Smooth muscle cell of the pulmonary artery (primary cell): ENCODE data around the gene PIN1. TPM values are rescaled to one million over a fixed set of nuclear protein-coding genes. Genes with fewer than 3 reads are reported as not detected.

Experiments
- total RNA-seq: library from RNA; depleted of rRNA; stranded (reverse); fragments of >200 nt; gene quantifications from 2 replicates; pipeline ENCODE4 v1.2.3, GENCODE V29; 2014

The PIN1 gene
- total RNA-seq = 95.7 and 96.8 TPM in 2 replicates

GRCh38 chr19:9834726-9835506 lies at the start of gene PIN1:
Gene PIN1 (plus strand): TSS chr19:9835318. CDS start chr19:9835345, 27 bp downstream.

DNA sequence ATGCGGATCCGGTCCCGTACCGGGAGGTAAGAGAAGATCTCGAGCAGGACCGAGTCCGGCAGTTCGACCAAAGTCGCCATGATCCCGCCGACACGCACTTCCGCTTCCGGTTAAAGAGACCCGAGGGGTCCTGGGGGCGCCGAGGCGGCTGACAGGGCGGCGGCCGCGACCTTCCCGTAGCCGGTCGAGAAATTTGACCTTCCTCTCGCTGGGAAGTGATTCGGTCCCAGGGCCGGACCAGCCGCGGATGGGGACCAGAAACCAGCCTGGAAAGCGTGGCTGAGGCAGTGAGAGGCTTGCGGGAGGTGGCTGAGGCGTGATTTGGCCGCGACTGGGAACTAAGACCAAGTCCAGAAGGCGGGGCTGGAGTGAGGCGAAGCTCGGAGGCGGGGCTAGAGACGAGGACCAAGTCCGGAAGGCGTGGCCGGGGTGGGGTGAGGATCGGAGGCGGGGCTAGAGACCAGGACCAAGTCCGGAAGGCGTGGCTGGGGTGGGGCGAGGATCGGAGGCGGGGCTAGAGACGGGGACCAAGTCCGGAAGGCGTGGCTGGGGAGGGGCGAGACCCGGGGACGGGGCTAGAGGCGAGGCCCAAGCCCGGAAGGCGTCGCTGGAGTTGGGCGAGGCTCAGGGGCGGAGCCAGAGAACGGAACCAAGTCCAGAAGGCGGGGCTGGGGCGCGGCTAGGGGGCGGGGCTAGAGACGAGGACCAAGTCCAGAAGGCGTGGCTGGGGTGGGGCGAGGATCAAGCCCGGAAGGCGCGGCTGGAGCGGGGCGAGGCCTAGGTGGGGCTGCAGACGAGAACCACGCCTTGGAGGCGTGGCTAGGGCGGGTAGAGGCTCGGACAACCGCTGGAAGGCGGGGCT lies 16.2 kb upstream of the PIN1 start, which contains the start of gene FBXL12:
FBXL12 (minus strand) TSS at position 346 of the 862 bp plus-strand sequence; CDS start at position 80, 266 bp downstream.

DNA sequence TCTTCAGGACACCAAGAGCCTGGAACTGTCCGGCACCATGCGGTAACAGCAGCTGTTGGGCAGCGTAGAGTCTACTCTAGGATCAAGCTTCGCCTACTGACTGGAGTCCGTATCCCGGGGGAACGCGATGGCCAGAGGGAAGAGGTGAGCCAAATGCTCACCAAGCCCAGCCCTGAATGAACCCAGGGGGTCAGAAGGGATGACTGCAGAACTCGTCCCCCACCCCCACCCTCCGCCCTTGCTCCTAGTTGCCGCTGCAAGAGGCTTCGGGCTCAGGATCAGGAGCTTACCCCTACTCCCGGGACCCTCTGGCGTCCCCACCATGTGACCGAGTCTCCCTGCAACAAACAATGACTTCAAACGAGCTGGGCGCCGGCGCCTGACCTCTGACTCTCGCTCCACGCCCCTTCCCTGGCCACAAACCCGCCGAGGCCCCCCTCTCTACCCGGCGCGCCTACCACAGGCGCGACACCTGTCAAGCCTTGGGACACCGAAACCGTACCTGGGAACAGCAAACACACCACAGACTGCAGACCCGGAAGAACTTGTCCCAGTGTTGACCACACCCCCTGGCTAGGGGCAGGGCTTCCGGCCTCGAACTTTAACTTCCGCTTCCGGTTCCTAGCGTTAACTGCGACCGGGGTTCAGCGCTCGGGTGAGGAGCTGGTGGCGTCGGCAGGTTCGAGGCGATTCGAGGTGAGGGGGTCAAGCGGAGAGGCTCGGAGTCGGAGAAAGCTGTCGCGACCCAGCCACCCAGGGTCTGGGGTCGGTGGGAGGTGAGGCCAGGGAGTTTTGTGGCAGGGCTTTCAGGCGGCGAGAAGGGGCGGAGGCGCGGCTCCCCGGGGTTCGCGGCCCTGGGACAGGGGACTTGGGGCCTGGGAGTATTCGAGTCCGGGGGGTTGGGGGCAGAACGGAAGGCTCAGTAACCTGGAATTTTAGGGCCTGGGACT lies 7.6 kb upstream of the PIN1 start, which contains the start of gene UBL5:
UBL5 (plus strand) TSS at position 630 of the 950 bp plus-strand sequence. CDS start 420 bp downstream, outside the sequence.

Other genes starting within 250 kb of the PIN1 start
- 39.2 and 42.5 TPM in 2 replicates for gene ZNF561, start 214.1 kb upstream of the PIN1 start, total RNA-seq
- 18.0 and 25.0 TPM in 2 replicates for gene ZNF562, start 160.2 kb upstream of the PIN1 start, total RNA-seq
- gene ZNF846, start 66.6 kb upstream of the PIN1 start, total RNA-seq = 9.7 and 18.0 TPM in 2 replicates
- 15.1 and 19.5 TPM in 2 replicates for gene FBXL12, start 16.2 kb upstream of the PIN1 start, total RNA-seq
- 88.2 and 107 TPM in 2 replicates for gene UBL5, start 7.4 kb upstream of the PIN1 start, total RNA-seq
- gene OLFM2, start 101.2 kb downstream of the PIN1 start, total RNA-seq = 5.0 and 112 TPM in 2 replicates
- gene COL5A3, start 175.2 kb downstream of the PIN1 start, total RNA-seq = 8.6 and 138 TPM in 2 replicates
- not detected in 2 replicates for gene RDH8, start 178.2 kb downstream of the PIN1 start, total RNA-seq